GOT3 (cell line): ENCODE data around the gene CDNF.

Source experiments
- DNase-seq: peaks from one replicate; lab custom pipeline; 2025; ENCODE audit warnings: mixed read lengths; lab: John Stamatoyannopoulos, UW

The CDNF gene

DNA sequence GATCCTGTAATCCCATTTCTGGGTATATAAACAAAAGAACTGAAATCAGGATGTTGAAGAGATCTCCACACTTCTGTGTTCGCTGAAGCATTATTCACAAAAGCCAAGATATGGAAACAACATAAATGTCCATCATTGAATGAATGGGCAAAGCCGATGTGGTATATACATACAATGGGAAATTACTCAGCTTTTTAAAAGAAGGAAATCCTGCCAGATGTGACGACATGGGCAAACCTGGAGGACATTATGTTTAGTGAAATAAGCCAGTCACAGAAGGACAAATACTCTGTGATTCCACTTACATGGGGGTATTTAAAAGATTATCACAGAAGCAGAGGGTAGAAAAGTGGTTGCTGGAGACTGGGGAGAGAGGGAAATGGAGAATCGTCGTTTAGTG, 39.2 kb downstream of the CDNF start:
- DNase-seq, result no peak

DNA sequence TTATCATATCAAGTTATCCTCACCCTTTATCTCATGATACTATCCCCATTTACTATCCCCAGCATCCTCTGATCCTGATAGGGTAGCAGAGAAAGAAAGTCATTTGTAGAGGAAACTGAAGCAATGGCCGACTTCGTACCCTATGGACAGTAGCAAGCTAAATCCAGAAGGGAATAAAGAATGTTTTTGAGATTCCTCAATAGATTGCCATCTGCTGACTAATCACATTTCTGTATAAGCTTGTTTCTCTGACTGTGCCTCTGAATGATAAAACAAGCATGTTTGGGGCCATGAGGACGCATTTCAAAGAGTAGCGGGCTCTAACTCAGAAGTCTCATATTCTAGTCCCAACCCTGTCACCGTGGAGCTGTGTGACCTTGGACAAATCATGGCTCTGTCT, 49.9 kb downstream of the CDNF start:
- DNase-seq, result no peak

GRCh38 chr10:14784459-14785055, 53.3 kb downstream of the CDNF start:
- no peak for DNase-seq

- no peak for DNase-seq
Observed at GRCh38 chr10:14782691-14783363, 55.0 kb downstream of the CDNF start.

- no peak for DNase-seq
Observed at GRCh38 chr10:14781763-14782162, 56.1 kb downstream of the CDNF start.

GRCh38 chr10:14779001-14779651, 58.7 kb downstream of the CDNF start:
- DNase-seq, result no peak

- DNase-seq, result no peak
Observed at GRCh38 chr10:14776546-14776945, 61.3 kb downstream of the CDNF start.

DNA sequence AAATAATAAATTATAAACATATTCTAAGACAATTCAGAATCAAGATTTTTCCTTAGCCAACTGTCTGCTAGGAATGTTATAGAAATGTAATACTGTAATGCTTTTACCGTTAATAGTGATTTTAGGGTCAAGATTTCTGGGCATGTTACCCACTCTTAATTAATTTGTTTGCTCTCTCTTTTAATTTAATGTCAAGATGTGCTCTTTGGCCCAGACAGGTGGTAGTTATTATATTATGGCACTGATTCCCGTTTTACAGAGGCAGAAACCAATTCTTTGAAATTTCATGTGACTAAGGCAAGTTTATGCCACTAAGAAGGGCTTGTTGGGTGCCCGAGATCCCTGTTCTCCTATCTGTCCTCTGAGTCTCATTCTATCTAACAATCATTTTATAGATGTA, 62.2 kb downstream of the CDNF start:
- no peak for DNase-seq

- no peak for DNase-seq
Observed at GRCh38 chr10:14774797-14775196, 63.0 kb downstream of the CDNF start, which contains the start of gene FAM107B. FAM107B (minus strand) TSS chr10:14774897; CDS start chr10:14774663, 234 bp downstream.

DNA sequence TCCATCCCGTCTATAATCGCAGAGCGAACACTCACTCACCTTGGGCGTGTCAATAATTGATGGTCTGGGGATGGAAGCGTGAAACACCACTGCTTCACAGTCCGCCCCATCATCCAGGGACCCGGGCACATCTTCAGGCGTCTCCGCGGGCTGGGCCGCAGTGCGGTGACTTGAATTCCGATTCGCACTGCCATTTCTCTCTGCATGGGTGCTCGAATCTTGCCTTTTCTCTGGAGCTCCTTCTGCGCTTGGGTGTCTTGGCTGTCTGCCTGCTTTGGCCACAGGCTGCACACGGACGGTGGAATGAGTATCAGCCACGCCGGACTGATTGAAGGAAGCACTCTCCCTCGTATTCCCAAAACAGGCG, 63.6 kb downstream of the CDNF start:
- DNase-seq, result no peak

DNA sequence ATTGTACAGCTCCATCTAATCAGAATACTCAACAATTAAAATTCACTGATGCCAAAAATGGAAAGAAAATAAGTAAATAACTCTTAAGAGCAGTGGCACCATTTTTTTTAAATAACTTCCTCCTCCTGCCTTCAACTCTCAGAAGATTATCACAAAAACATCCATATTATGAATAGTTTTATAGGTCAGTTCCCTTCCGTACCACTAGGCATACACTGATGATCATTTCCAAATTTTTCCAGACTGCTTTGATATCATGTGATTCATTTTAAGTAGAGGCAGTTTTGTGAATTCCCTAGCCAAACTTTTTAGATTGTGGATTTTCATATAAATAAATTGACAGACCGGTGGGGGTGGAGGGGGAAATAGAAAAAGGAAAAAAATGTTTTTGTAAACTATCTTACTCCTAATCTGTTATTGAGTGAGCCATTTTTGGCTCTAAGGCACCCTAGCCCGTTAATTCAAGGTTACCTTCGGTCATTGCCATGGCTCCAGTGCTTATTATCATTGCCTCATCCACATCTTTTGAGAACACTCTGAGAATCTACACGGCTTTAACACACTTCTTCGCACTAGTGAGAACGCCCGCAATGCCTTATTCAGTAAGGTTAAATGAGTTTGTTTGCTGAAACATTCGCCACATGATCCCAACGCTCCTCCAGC, 64.2 kb downstream of the CDNF start:
- no peak for DNase-seq

GRCh38 chr10:14772399-14772798, 65.4 kb downstream of the CDNF start:
- no peak for DNase-seq

DNA sequence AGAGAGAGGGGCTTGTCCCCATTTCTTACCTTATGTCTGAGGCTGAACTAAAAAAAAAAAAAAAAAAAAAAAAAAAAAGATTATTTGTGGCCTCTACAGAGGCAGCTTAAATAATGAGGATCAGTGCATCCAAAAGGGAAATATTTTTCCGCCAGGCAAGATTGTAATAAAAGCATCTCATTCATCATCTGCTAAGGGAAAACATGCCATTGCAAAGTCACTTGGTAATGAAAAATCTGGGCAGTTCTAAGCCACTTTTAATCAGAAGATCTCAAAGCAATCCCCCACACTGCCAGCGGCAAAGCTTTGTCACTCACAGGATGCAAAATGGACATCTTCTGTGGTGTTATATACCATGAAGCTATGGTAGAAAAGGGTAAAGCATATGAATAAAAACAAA, 66.9 kb downstream of the CDNF start:
- no peak for DNase-seq
